ENCODE results near the gene TBCCD1.
"Not testable (repeated sequence)": the region's sequence is repeated elsewhere in the genome, so short reads cannot be mapped to it uniquely, and the experiment has no call there.

Gene TBCCD1

DNA sequence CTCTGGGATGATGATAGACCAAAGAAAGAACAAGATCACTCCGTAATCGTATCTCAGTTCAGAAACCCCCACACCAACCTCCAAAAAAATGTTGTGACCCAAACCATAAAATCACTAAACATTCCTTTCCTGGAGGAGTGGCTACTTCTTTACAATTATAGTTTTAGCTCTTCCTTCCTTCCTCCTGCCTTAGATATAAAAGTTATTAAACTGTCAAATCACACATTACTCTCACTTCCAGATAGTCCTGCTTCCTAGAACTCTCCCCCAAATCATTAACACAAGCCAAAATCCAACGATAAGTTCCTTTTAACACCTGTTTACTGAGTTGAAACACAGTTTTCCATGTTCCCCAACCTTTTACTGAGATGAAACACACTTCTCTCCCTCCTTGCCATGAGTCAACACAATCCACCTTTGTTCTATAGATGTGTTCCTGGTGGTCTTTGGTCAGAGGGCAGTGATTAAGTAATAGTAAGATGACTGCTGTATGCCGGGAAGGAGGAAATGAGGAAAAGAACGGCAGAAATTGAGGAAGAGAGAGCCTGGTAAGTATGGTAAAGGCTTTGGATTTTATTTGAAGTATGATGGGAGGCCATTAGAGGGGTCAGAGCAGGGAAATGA, 14.6 kb downstream of the TBCCD1 start:
- DNase-seq (ENCODE audit: low read depth, low spot score) = no peak

DNA sequence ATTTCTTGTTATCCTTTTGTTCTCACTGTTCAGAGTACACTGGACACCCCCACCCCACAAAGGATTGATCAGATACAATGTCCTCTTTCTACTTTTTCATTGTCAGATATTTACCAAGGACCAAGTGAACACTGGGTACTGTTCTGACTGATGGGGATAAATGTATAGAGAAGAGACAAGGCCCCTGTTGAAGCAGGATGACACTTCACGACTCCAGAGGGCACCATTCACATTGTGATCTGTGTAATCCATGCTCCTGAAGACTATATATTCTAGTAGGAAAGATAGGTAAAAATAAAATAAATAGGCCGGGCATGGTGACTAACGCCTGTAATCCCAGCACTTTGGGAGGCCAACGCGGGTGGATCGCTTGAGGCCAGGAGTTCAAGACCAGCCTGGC, 15.8 kb downstream of the TBCCD1 start:
- DNase-seq (ENCODE audit: low read depth, low spot score) = no peak

DNA sequence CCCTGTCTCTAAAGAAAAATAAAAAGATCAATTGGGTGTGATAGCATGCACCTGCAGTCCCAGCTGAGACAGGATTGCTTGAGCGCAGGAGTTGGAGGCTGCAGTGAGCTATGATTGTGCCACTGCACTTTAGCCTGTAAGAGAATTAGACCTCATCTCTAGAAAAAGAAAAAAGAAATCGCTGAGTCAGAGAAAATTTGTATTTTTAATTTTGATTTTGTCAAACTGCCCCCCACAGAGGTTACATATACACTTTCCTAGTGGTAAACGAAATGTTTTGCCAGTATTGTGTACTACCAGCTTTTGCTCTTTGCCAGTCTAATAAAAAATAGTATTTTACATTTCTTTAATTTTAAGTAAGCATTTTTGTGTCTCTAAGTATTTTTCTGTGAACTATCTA, 17.6 kb downstream of the TBCCD1 start:
- no peak for DNase-seq (ENCODE audit: low read depth, low spot score)

DNA sequence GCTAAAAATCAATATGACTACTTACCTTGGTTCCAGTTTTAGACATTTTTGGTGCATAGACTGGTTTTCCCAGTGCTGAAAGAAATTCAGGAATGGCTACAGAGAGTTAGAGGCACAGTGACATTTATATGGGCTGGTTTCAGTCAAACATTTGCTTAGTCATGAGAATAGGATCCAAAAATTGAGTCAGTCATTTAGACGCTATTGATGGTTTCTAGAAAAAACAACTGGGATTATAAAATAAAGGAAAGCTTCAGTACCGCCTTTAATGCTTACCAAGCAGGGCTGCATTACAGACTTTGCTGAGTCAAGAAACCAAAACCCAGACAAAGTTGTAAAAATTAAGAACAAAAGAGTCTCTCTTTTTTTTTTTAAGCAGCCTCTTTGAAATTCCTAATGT, 22.9 kb downstream of the TBCCD1 start, which contains the start of gene CRYGS:
Gene CRYGS, minus strand, starts transcription at position 100 of the 400 bp plus-strand sequence. Its CDS starts 54 bp downstream, at position 46.
- DNase-seq (ENCODE audit: low read depth, low spot score) = no peak

DNA sequence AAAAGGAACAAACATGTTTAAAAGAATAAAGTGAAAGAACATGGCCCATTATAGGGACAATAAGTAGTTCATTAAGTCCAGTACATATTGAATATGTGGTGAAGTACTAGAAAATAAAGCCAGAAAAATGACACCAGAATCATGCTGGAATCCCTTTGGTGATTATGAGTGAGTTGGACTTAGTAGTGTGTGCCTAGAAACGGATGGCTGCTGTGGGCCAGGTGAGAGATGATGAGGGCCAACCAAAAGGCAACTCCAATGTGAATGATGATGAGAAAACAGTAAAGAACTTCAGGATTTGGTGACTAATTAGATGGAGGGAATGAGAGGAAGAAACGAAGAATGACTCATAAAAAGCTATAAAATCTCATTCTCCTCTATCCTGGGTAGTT, 26.3 kb downstream of the TBCCD1 start:
- DNase-seq (ENCODE audit: low read depth, low spot score) = no peak

DNA sequence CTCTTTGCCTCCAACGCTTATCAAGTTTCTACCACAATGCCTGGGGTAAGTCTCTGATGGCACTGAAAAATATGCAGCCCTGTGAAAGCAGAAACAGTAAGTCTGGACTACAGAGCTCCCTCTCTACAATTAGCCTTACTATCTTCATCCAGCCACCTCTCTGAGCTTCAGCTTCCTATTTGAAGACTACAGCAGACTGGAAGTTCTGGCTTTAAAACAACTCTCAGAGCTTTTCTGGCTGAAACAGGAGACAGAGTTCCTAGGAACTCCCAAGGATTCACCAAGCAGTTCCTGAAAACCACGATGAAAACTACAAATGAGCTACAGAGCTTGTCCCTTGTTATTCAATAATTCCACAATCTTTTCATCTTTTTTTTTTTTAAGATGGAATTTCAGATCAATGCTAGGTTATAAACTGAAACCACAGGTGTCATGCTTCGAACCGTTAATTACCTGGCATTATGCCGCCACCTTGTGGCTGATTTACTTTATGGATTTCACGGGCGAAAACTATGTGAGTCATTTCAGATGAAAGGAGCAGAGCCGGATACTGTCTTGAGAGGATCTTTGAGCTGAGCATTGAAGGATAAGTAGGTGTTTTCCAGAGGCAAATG, 26.8 kb downstream of the TBCCD1 start:
- DNase-seq (ENCODE audit: low read depth, low spot score) = peak; percentile 70

DNA sequence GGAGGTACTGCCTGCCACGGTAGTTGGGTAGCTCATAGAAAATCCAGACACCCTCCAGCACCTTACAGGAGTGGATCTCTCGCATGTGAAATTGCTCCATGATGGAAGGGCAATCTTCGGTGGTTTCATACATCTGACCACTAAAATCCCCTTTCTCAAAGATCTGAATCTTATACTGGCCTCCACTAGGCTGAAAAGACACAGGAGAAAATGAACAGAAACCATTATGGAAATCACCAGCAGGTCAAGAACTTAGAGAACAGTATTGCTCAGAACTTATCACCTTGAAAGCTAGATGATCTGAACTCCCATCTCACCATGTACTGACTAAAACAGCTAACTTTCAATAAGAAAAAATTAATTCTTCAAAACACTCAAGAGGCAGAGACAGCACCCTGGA, 28.4 kb downstream of the TBCCD1 start:
- no peak for DNase-seq (ENCODE audit: low read depth, low spot score)

DNA sequence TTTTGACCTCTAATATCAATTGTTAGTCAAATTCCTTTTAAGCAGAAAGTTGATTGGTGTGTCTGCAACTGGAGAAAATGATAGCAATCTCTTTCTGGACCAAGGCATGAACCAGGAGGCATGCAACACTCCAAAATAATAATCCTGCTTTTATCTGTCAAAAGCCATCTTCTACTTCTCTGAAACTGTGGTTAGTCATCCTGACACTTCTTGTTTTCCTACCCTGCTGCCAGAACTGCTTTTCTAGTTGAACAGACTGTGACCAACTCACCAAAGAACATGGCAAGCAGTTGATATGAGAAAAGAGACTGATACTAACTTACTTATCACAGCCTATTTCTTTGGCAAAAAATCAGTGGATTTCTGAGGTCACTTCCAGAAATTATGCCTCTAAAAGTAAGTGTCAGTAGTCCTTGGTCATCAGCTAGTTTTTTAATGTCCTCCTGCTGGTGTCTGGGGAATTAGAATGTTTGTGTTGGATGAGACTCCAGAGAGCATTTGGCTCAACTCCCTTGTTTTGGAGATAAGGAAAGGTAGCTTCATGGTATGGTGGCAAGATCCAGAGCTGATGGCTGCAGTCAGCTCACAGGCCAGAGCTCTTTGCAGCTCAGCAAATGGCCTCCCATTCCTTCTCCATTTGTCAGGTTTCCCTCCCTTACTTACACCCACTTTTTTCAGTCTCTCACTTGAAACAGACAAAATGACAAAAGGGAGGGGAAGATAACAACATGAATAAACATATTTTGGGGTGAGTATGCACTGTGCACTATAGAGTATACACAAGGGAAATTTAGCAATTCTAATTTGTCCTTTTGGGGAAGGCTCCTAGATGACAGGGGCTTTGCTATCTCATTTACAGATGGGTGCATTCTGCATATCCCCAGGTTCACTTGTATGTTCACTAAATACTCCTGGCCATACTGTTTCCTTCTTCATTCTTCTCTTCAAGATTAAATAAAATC, 30.0 kb downstream of the TBCCD1 start:
- DNase-seq (ENCODE audit: low read depth, low spot score) = no peak

DNA sequence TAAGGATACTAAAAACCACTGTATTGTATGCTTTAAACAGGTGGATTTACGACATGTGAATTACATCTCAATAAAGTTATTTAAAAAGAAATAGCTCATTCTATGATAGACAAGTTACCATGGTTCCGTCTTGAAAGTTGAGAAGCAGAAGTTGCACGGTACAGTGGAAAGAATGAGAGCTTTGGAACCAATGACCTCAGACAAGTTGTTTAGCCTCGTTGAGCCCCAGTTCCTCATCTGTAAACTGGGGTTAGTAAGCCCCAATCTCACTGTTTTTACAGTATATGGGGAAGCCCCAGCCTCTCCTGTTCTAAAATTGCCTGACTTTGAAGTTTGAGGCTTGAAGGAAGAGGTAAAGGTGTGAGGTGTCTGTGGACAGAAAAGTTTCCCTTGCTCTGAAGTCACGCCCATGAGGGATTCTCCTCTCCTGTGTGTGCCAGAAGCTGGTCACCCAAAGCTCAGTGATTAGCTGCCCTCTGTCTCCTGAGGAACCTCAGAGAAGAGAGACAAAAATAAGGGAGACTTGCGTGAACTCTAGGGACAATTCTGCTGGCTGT, 32.9 kb downstream of the TBCCD1 start:
- DNase-seq (ENCODE audit: low read depth, low spot score) = peak; percentile 25

DNA sequence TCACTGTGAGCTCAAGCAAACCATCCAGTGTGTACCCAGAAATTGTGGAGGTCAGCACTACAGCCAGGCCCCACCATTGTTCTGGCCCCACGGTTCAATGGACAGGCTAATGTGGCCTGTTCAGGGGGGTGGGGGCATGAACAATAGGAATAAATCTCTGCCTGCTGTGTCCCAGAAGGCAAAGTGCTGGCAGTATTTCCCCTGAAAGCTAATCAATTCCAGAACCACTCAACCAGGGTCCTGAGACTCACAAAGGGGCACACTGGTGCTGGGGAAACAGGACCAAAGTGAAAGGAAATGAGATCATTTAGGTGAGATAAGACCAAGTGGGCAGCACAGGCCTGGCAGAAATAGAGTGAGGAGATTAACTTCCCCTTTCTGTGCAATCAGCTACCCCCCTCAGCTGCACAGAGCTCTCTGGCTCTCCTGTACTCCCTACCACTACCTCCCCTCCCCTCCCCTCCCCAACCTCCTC, 34.5 kb downstream of the TBCCD1 start:
- DNase-seq (ENCODE audit: low read depth, low spot score) = no peak

DNA sequence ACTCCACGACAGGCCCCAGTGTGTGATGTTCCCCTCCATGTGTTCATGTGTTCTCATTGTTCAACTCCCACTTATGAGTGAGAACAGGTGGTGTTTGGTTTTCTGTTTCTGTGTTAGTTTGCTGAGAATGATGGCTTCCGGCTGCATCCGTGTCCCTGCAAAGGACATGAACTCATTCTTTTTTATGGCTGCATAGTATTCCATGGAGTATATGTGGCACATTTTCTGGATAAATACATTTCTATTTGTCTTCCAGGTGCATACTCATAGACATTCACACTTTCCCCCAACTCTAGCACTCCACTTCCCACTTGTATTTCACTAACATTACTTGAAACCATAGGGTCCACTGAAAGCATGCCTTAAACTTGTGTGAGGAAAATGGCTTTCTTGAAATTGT, 35.4 kb downstream of the TBCCD1 start:
- DNase-seq (ENCODE audit: low read depth, low spot score) = not testable (repeated sequence)

DNA sequence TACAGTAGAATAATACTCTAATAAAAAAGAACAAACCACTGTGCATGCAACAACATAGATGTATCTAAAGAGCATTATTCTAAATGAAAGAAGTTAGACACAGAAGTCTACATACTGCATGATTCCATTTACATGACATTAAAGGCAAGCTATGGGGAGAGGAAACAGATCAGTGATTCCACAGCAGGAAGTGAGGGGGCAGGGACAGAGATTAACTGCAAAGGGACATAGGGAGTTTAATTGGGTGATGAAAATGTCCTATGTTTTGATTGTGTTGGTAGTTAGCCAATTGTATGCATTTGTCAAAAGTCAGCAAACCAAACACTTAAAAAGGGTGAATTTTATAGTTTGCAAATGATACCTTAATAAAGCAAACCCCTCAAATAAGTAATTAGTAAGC, 36.7 kb downstream of the TBCCD1 start:
- no peak for DNase-seq (ENCODE audit: low read depth, low spot score)

DNA sequence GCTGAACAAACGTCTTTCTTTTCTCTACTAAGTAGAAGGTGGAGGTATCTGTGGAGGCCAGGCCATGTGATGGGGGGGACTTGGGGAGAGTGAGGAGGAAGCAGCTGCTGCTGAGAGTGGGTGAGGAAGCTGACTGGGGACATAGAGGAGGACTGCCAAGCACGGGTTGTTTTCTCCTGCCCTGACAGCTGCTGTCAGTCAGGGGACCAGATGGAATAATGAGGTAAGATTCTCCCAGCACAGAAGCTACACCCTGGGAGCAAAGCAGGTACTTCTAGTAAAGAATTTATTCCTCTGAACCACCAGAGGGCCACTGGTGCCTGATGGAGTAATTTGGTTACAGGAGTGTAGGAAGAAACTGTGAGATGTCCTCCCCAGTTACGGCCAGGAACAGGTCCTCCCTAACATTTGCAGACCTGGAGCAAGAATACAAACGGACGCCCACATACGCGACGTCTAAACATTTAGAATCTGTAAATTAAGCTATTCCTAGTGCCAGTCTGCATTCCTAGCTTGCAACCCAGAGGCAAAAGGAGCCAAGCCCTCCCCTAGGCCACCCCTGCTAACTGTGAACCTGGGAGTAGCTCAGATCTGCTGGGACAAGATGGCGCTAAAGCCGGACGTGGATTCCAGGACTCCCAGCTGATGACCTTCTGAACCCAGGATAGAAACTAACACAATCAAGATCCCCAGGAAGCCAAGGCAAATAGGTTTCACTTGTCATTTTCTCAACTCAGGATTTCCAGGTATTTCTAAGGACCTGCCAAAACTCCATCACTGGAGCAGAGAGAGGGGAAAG, 37.7 kb downstream of the TBCCD1 start:
- no peak for DNase-seq (ENCODE audit: low read depth, low spot score)

DNA sequence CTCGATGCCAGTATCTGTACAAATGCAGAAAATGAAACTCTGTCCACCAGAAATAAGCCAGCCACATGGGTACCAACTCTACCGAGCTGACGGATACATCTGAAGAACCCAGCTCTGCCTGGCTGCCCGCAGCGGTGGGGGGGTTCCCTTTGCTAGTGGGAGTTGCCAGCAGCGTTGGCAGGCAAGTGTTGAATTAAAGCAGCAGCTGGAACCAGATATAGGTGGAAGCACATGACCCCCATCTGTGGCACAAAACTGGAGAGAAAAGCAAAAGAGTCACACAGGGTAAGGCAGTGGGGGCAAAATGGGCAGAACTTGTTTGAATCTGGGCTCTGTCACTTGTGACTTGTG, 40.9 kb downstream of the TBCCD1 start:
- no peak for DNase-seq (ENCODE audit: low read depth, low spot score)

DNA sequence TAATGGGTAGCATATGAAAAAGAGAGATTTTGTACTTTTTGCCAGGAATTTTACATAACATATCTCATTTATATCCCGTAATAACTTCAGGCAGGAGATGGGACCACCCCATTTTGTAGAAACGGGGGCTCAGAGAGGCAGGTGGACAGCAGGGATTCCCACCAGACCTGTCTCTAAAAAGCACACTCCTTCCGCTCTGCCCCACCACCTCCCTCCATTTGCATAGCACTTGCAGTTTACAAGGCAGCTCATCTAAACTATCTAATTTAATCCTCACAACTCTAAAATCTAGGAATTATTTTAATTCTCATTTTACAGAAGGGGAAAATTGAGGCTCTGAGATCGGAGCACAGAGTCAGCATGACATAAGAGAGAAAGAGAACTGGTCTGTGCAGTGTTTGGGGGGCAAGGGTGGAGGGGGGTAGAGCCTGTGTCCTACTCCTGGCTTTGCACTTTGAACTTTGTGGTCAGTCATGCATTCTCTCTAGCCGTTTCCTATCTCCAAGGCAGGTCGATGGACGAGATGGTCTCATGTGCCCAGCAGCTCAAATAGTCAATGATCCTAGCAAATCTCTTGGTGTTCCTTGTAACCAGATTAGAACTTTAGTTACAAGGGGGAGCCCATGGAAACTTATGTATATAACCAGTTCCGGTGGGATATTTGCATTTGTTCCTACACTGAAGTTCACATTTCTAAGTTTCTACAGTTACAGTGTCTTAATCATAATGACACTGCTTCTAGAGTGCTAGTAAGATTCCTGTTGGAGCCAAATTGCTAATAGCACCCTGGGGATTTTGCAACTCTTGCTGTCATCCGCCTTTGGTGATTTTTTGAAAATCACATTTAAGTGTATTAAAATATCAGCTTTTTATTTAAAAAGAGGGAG, 41.5 kb downstream of the TBCCD1 start:
- DNase-seq (ENCODE audit: low read depth, low spot score) = no peak

DNA sequence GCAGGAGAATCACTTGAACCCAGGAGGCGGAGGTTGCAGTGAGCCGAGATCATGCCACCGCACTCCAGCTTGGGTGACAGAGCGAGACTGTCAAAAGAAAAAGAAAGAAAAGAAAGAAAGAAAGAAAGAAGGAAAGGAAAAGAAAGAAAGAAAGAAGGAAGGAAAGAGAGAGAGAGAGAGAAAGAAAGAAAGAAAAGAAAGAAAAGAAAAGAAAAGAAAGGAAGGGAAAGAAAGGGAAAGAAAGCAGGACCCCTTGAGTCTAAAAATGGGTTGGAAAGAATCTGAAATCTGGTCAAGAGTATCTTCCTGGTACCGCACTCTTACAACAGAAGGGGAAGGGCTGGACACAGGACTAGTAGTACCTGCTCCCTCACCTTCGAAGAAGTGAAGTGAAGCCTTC, 42.5 kb downstream of the TBCCD1 start:
- DNase-seq (ENCODE audit: low read depth, low spot score) = no peak

DNA sequence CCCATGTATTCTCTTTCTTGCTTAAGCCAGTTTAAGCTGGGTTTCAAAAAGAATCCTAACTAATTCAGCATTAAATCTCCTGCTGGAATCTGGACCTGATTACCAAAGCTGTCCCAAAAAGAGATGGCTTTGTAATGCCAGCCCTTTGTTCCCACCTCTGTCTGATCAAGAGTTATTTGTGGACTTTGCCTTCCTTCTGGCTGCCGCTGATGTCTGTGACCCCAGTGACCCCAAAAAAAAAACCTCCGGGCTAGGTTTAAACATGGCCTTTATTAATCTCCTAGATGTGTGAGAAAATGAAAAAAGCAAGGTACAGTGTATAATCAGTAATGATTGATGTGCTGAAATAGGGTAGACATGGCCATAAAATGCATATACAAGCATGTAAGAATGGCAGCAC, 43.7 kb downstream of the TBCCD1 start:
- no peak for DNase-seq (ENCODE audit: low read depth, low spot score)

DNA sequence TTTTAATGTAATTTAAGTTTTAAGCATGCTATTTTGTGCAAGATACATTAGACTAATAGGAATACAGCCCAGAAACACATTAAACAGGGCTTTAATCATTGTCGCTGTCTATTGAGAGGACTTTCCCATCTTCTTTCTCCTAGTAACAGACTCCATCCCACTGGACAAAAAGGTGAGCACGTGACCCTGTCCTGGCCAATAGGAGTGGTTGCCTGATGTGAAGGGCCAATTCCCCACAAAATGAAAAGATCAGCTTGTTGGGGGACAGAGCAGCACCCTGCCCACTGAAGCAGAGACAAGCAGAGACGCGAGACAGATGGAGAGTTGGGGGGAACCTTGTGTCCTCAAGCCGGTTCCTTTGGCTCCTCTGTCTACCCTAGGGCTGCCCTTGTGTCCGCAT, 44.1 kb downstream of the TBCCD1 start:
- DNase-seq (ENCODE audit: low read depth, low spot score) = no peak

DNA sequence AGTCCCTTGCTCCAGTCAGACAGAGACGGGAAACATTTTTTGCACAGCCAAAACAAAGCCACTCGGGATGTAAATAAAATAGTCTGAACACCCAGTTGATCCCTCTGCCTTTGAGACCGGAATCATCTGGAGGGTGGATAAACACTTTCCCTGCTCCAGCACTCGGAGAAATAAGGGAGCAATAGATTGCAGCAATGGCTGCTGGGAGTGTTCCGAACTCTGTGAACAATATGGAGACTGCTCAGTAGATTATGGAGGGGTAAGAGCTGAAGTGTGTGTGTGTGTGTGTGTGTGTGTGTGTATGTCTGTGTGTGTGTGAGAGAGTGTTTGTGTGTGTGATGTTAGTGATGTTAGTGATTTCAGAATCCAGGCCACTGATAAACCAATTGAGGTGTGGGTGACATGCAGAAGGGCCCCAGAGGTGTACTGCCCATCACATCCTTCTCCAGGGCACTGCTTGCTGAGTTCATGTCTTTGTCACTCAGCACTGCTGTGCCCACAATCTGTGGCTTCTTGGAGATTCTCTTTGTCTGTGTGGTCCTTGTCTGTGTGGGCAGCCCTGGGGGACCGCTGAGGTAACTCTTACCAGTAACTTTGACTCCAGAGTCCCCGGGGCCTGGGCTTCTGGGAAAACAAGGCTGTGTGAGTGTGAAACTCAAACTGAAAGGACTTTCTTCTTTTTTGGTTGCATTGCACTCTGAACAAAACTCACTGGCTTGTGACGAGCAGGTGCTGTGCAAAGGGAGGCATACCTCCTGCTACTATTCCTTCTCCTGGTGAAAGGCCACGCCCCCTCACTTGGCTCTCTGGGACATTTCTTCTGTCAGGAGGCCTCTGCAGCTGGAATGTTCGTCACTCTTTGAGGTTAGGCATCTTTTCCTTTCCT, 45.9 kb downstream of the TBCCD1 start:
- DNase-seq (ENCODE audit: low read depth, low spot score) = no peak

Data from activated naive CD8-positive, alpha-beta T cell treated with anti-CD3 and anti-CD28 coated beads, Interleukin-2, amount 50 U/mL, for 16 hours (primary cell).